Testis (tissue), 3 donors: ENCODE data around the gene CTSD. TPM values are rescaled to one million over a fixed set of nuclear protein-coding genes. Genes with fewer than 3 reads are reported as not detected.

Experiments used
- DNase-seq: peaks from one replicate; pipeline ENCODE4 v3.0.0-alpha.2; 2019
- H3K27ac ChIP-seq, 2 donors: fragments of 200-600 bp; sonication (generic); one replicate each; pipeline ENCODE4 v1.5.1; 2019
- H3K27me3 ChIP-seq: fragments of 200-600 bp; sonication (generic); one replicate; pipeline ENCODE4 v1.5.1; 2019
- H3K36me3 ChIP-seq: fragments of 200-600 bp; sonication (generic); one replicate; pipeline ENCODE4 v1.5.1; 2017; ENCODE audit warnings: low read depth; ENCODE audit errors: missing control alignments
- H3K4me1 ChIP-seq: fragments of 200-600 bp; sonication (generic); one replicate; pipeline ENCODE4 v1.5.1; 2019
- H3K4me3 ChIP-seq, 2 donors: fragments of 200-600 bp; sonication (generic); one replicate each; pipeline ENCODE4 v1.5.1; 2017 to 2019
- H3K9me3 ChIP-seq: fragments of 200-600 bp; sonication (generic); one replicate; pipeline ENCODE4 v1.5.1; 2017
- POLR2A ChIP-seq: fragments of 450-650 bp; IDR thresholded peaks from one replicate; pipeline ENCODE4 v1.6.1; 2017; ENCODE audit warnings: antibody characterized with exemption, mild to moderate bottlenecking, moderate library complexity
- WGBS, 2 donors: methylation state at CpG; one replicate each; pipeline ENCODE4 v1.1.5; 2018; 5-methylcytosine and 5-hydroxymethylcytosine counted together
- intact Hi-C: fragments of 100-400 bp; cut with DNase I; formaldehyde crosslinking; loops from one replicate; pipeline ENCODE4 v1.15.1; 2023; ENCODE audit warnings: low total_unique reads
- polyA plus RNA-seq: library from polyadenylated mRNA; stranded (reverse); fragments of 350-450 nt; fragmentation: Illumina TruSeq; extraction: RNeasy Lipid Tissue Mini Kit (QIAGEN cat#74804); gene quantifications from one replicate; pipeline ENCODE4 v1.2.3, GENCODE V29; 2014; ENCODE audit warnings: low read depth, low replicate concordance; ENCODE audit not compliant: insufficient read depth
- total RNA-seq, 2 donors: library from RNA; depleted of rRNA; stranded (reverse); fragments of >200 nt; gene quantifications; one replicate each; pipeline ENCODE4 v1.2.3, GENCODE V29; 2016
- TF ChIP-seq, protein P1 (sequence below), 3 experiments: fragments of 450-650 bp in 2 of 3; fragments of 200-600 bp in 1 of 3; sonication (generic) in 1 of 3; IDR thresholded peaks; one replicate each; pipeline ENCODE4 v1.5.1; 2016 to 2019; ENCODE audit warnings: antibody characterized with exemption in 3 of 3, mild to moderate bottlenecking in 2 of 3, moderate library complexity in 1 of 3

The CTSD gene
- total and polyA plus RNA-seq, 3 donors from 2014 or later, result 486 to 897 (median 522) TPM

DNA sequence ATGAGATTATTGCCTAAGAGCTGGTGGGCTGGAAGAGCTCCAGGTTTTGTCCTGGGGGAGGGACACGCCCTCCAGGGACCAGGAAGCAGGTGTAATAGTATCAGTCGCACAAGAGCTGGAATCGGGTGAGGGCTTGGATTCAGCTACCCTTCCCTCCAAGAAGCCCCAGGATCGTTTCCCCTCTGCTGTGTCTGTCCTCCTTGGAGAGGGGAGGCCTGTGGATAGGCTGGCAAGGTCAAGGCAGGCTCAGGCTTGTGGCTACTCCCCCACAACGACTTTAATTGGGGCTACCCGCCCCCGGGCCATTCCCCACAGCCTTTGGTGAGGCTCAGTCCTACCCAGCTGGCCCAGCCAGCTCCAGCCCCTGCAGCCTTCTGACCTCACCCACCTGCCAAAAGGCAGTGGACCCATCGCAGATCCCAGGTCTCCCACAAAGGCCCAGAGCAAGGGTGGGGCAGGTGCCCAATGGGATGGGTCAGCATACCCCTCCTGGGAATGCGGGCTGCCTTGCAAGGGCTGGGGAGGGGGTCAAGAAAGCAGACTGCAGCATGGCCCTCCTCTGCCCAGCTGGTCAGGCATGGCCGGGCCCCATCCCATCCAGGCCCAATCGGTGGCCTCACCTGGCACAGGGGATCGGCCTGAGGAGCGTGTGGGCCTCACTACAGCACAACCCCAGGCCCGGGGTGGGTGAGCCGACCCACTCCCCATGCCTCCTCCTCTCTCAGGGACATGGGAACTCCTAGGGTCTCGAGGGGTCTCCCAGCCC lies 1.0 kb downstream of the CTSD start:
- peak; percentile 79 for DNase-seq
- H3K4me1 ChIP-seq, result peaks cover 40% of the 10 kb centered on the region
- 17 to 28% methylated on average over 4 to 16 of the region's 16 CpGs for WGBS, 2 donors
- intact Hi-C loops, result no loop called here
- no peaks in the 10 kb centered on the region for H3K36me3 ChIP-seq
- TF ChIP-seq POLR2A, result no peak
- TF ChIP-seq, protein P1, sequence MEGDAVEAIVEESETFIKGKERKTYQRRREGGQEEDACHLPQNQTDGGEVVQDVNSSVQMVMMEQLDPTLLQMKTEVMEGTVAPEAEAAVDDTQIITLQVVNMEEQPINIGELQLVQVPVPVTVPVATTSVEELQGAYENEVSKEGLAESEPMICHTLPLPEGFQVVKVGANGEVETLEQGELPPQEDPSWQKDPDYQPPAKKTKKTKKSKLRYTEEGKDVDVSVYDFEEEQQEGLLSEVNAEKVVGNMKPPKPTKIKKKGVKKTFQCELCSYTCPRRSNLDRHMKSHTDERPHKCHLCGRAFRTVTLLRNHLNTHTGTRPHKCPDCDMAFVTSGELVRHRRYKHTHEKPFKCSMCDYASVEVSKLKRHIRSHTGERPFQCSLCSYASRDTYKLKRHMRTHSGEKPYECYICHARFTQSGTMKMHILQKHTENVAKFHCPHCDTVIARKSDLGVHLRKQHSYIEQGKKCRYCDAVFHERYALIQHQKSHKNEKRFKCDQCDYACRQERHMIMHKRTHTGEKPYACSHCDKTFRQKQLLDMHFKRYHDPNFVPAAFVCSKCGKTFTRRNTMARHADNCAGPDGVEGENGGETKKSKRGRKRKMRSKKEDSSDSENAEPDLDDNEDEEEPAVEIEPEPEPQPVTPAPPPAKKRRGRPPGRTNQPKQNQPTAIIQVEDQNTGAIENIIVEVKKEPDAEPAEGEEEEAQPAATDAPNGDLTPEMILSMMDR (IDR thresholded peaks at IDR 0.05), result no peak
- no peaks in the 10 kb centered on the region for H3K27me3 ChIP-seq
- no peaks in the 10 kb centered on the region for H3K9me3 ChIP-seq
- H3K4me3 ChIP-seq, result peak overlapping the region; percentile 79 to 97
- H3K27ac ChIP-seq, result peak overlapping the region; percentile 81 to 88

DNA sequence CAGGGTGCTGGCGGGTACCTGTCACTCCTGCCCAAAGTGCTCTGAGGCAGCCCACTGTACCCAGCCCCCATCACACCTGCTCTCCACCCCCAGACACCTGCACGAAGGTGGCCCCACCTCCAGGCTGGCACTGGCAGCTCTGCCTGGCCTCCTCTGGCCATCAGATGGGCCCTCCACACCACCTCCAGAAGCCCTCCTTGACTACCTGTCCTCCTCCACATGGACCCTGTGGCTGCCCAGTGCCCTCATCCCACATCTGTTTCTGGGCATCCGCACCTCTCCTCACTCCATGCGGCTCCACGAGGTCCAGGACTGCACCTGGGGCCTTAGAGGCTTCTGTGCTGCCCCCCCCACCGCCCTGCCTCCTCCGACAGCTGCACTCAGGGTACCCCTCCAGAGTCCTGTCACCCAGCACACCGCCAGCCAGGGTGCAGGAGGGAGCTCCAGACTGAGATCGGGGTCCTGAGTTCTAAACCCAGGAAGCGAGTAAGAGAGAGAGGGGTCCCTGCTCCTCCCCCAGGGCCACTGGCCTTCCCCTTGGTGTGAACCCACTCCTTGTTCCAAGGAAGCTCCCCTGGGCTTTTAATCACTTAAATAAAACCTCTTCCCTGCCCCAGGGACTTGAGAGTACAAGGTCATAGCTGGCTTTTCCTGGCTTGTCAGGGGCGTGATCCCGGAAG lies 1.7 kb downstream of the CTSD start:
- Histone ChIP-seq H3K27me3 (no peaks in the 10 kb centered on the region), H3K4me3 (peak overlapping the region in 1 of 2 donors; percentile 97), H3K27ac (peak overlapping the region; percentile 81 to 88), H3K36me3 (no peaks in the 10 kb centered on the region), H3K4me1 (peaks cover 40% of the 10 kb centered on the region), H3K9me3 (no peaks in the 10 kb centered on the region)
- WGBS, 2 donors, result 66 to 81% methylated on average over 6 to 12 of the region's 12 CpGs
- no peak for DNase-seq
- TF ChIP-seq, protein P1 (IDR thresholded peaks at IDR 0.05), result no peak
- no peak for TF ChIP-seq POLR2A
- intact Hi-C loops, result no loop called here

DNA sequence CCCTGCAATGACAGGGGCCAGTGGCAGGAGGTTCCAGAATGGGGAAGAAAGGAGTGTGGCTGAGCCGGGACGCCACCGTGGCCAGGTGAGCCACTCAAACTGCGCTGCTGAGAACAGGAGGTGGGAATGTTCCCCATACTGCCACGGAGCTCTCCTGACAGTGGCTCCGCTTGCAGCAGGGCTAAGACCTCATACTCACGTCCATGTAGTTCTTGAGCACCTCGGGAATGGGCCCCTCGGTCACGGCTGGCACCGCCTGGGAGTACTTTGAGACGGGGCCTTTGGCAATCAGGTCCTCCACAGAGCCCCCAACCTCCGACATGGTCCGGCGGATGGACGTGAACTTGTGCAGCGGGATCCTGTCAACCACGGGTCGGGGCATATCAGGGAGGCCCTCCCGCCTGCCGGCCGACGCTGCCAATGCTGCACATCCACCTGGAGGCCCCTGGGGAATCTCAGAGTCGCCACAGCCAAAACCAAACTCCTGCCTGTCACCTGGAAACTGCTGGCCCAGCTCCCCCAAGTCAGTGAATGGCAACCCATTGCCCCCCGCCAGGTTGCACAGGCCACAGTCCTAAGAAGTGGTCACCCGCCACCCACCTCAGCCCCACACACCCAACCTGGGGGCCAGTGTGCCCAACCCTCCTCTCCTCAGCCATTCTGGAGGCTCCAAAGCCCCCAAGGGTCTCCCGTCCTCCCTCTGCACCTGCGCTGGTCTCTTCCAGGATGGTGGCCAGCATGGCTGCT lies 2.4 kb downstream of the CTSD start:
- 88% methylated on average over 4 to 28 of the region's 28 CpGs for WGBS, 2 donors
- no peaks in the 10 kb centered on the region for H3K36me3 ChIP-seq
- no peak for DNase-seq
- intact Hi-C loops, result no loop called here
- H3K27me3 ChIP-seq, result no peaks in the 10 kb centered on the region
- TF ChIP-seq POLR2A, result no peak
- TF ChIP-seq, protein P1 (IDR thresholded peaks at IDR 0.05), result no peak
- H3K4me3 ChIP-seq, result no peak overlapping the region
- H3K4me1 ChIP-seq, result peaks cover 42% of the 10 kb centered on the region
- H3K27ac ChIP-seq, result peak overlapping the region; percentile 81 to 88
- H3K9me3 ChIP-seq, result no peaks in the 10 kb centered on the region

DNA sequence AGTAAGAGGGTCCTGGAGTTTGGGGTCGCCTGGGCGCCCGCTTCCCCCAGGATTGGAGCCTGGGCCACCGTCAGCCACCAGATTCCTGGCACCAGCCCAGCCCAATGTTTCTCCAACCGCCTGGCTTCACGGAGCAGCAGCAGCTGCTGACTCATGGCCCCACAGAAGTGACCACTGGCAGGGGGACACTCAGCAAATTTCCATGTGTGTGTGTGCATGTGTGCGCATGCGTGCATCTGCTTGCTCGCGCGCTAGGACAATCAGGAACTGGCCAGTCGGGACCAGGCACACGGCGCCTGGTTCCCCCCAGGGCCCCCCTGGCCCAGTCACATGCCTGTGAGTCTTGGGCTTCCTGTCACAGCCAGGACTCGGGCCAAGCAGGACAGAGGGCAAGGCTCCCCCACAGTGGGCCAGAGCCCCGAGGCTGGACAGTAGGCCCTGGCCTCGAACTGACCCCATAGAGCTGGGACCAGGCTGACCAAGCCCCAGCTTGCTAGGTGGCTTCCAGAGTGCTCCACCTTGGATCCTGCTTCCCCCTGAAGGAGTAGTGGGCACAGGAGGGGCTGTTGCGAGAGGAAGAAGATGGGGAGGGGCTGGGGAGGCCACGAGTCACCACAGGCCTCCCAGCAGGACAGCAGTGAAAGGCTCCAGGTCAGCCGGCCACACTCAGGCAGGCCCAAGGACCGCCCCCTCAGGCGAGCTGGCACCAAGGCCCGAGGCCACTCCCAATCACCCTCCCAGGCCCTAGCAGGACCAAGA lies 3.2 kb downstream of the CTSD start:
- Histone ChIP-seq H3K36me3 (no peaks in the 10 kb centered on the region), H3K4me1 (peaks cover 49% of the 10 kb centered on the region), H3K27ac (peak overlapping the region; percentile 50 to 88), H3K27me3 (no peaks in the 10 kb centered on the region), H3K4me3 (no peak overlapping the region), H3K9me3 (no peaks in the 10 kb centered on the region)
- peak; percentile 56 for DNase-seq
- no peak for TF ChIP-seq POLR2A
- TF ChIP-seq, protein P1 (IDR thresholded peaks at IDR 0.05), result no peak
- intact Hi-C loops, result no loop called here
- WGBS, 2 donors, result 64 to 68% methylated on average over 19 to 23 of the region's 23 CpGs
